Endothelial cell of umbilical vein (primary cell): ENCODE measurements around the gene ARGLU1. TPM values are rescaled to one million over a fixed set of nuclear protein-coding genes. Genes with fewer than 3 reads are reported as not detected.

ENCODE experiments used
- BruUV-seq: library from RNA; stranded (reverse); fragments of 400-500 nt; replicated peaks from 2 replicates; lab custom pipeline; 2021; lab: Mats Ljungman, UMichigan
- CTCF ChIA-PET: fragments of 300-600, 350-600 bp; sonication (Branson Sonifier 250); formaldehyde crosslinking; loops from one replicate; lab custom pipeline; 2021; ENCODE audit warnings: antibody characterized with exemption, inconsistent platforms; lab: Charles Lee
- POLR2A ChIA-PET: fragments of 300-600, 350-600 bp; sonication (Branson Sonifier 250); formaldehyde crosslinking; loops from one replicate; lab custom pipeline; 2021; ENCODE audit warnings: antibody characterized with exemption, inconsistent platforms; lab: Charles Lee
- DNase-seq: peaks from one replicate; pipeline ENCODE4 v3.0.0-alpha.2; 2011; ENCODE audit warnings: low read depth, low spot score
- FAIRE-seq: peaks from 2 replicates; lab custom pipeline; 2011; peaks lifted over from hg19 to GRCh38; lab: Jason Lieb, UNC
- H2AFZ ChIP-seq: 2 replicates; pipeline ENCODE4 v1.6.0; 2012; ENCODE audit warnings: low read depth, low read length, control low read depth, inconsistent platforms
- H3K27ac ChIP-seq: 2 replicates; pipeline ENCODE4 v1.5.1; 2011; ENCODE audit warnings: low read depth, mild to moderate bottlenecking, control low read depth, low read length, moderate library complexity; ENCODE audit not compliant: insufficient read depth
- H3K27me3 ChIP-seq, 2 experiments: 2 replicates each; pipeline versions ENCODE4 v1.6.0 to v1.6.1; 2011; ENCODE audit warnings: low read length in 2 of 2, mixed read lengths in 1 of 2; ENCODE audit not compliant: control insufficient read depth in 2 of 2, insufficient read depth in 2 of 2
- H3K36me3 ChIP-seq, 2 experiments: 2 replicates in 1 of 2; 3 replicates in 1 of 2; pipeline ENCODE4 v1.5.1; 2011; ENCODE audit warnings: low read length in 2 of 2, mild to moderate bottlenecking in 1 of 2, moderate library complexity in 1 of 2; ENCODE audit not compliant: control insufficient read depth in 2 of 2, insufficient read depth in 2 of 2; ENCODE audit errors: extremely low read depth in 1 of 2
- H3K4me1 ChIP-seq: 3 replicates; pipeline ENCODE4 v1.5.1; 2011; ENCODE audit warnings: mild to moderate bottlenecking, low read length; ENCODE audit not compliant: control insufficient read depth, insufficient read depth; ENCODE audit errors: extremely low read depth
- H3K4me2 ChIP-seq: 2 replicates; pipeline ENCODE4 v1.6.1; 2011; ENCODE audit warnings: low read length, control low read depth, mixed read lengths; ENCODE audit not compliant: insufficient read depth
- H3K4me3 ChIP-seq, 3 experiments: fragments of 200-600 bp in 1 of 3; sonication (generic), shearing (Covaris generic) in 1 of 3; replicated peaks in 1 of 3; 2 replicates each; pipeline ENCODE4 v1.5.1; 2011 to 2016; ENCODE audit warnings: control low read depth in 3 of 3, low read length in 3 of 3, mild to moderate bottlenecking in 2 of 3, inconsistent platforms in 1 of 3, low read depth in 1 of 3, moderate library complexity in 1 of 3; ENCODE audit not compliant: insufficient read depth in 1 of 3
- H3K79me2 ChIP-seq: 2 replicates; pipeline ENCODE4 v1.6.0; 2012; ENCODE audit warnings: low read length, inconsistent platforms; ENCODE audit not compliant: control insufficient read depth, insufficient read depth
- H3K9ac ChIP-seq: replicated peaks from 2 replicates; pipeline ENCODE3; 2011; ENCODE audit warnings: low read length, control low read depth; ENCODE audit not compliant: insufficient read depth; ENCODE audit errors: extremely low read depth
- H3K9me1 ChIP-seq: replicated peaks from 3 replicates; pipeline ENCODE4 v1.6.0; 2011; ENCODE audit warnings: mild to moderate bottlenecking, low read length; ENCODE audit not compliant: control insufficient read depth, insufficient read depth; ENCODE audit errors: extremely low read depth
- H3K9me3 ChIP-seq: replicated peaks from 2 replicates; pipeline ENCODE4 v1.5.1; 2012; ENCODE audit warnings: low read length, inconsistent platforms; ENCODE audit not compliant: control insufficient read depth, insufficient read depth
- H4K20me1 ChIP-seq: replicated peaks from 2 replicates; pipeline ENCODE3; 2011; ENCODE audit warnings: mild to moderate bottlenecking, low read length; ENCODE audit not compliant: control insufficient read depth, insufficient read depth; ENCODE audit errors: extremely low read depth
- EZH2 ChIP-seq: IDR thresholded peaks from 2 replicates; pipeline ENCODE4 v1.6.1; 2012; ENCODE audit warnings: borderline replicate concordance, low read depth, mild to moderate bottlenecking, moderate library complexity, low read length, inconsistent platforms; ENCODE audit not compliant: severe bottlenecking
- FOS ChIP-seq: IDR thresholded peaks from 2 replicates; pipeline ENCODE4 v1.6.1; 2011; ENCODE audit warnings: mild to moderate bottlenecking, low read length, moderate library complexity, borderline replicate concordance; ENCODE audit not compliant: insufficient read depth
- GATA2 ChIP-seq: IDR thresholded peaks from 2 replicates; pipeline ENCODE4 v1.7.0; 2011; ENCODE audit warnings: low read depth, mild to moderate bottlenecking, moderate library complexity, mixed read lengths, low read length; ENCODE audit not compliant: insufficient read length, insufficient read depth
- JUN ChIP-seq: IDR thresholded peaks from 2 replicates; pipeline ENCODE4 v1.6.1; 2011; ENCODE audit warnings: borderline replicate concordance, low read depth; ENCODE audit not compliant: insufficient read length, insufficient read depth
- MYC ChIP-seq: IDR thresholded peaks from one replicate; pipeline ENCODE4 v1.6.1; 2011; ENCODE audit warnings: mild to moderate bottlenecking, low read depth, low read length
- POLR2A ChIP-seq: IDR thresholded peaks from 2 replicates; pipeline ENCODE4 v1.6.1; 2012; ENCODE audit warnings: low read depth, mild to moderate bottlenecking, control low read depth, low read length
- POLR2AphosphoS5 ChIP-seq: IDR thresholded peaks from 2 replicates; pipeline ENCODE4 v1.6.1; 2012; ENCODE audit warnings: low read depth, mild to moderate bottlenecking, control low read depth, low read length, moderate library complexity; ENCODE audit not compliant: insufficient read depth
- dilution Hi-C: fragments of 300-500 bp; cut with MboI; formaldehyde crosslinking; loops from one replicate; pipeline ENCODE4 v1.15.0; 2019; ENCODE audit warnings: low sequenced_read_pairs; ENCODE audit not compliant: extremely low pct_ligation_motif_present
- intact Hi-C: fragments of 100-400 bp; cut with micrococcal nuclease; formaldehyde crosslinking; loops from one replicate; pipeline ENCODE4 v1.10.0; 2022
- polyA plus RNA-seq, 4 experiments: library from polyadenylated mRNA; depleted of rRNA in 3 of 4; stranded (reverse) in 3 of 4; unstranded in 1 of 4; fragments of >200 nt; gene quantifications; 2 replicates each; pipeline versions ENCODE4 v1.2.1 to v1.2.3, GENCODE V29; 2011 to 2012; ENCODE audit warnings: missing spikeins in 1 of 4
- total RNA-seq: library from RNA; stranded (reverse); gene quantifications from 2 replicates; pipeline ENCODE4 v1.2.3, GENCODE V29; 2021
- TF ChIP-seq, protein P1 (sequence below), 2 donors: IDR thresholded peaks; 1 replicate in 1 of 2; 2 replicates in 1 of 2; pipeline ENCODE4 v1.5.1; 2011; ENCODE audit warnings: low read length in 2 of 2, mild to moderate bottlenecking in 2 of 2, moderate library complexity in 2 of 2, control low read depth in 1 of 2, inconsistent platforms in 1 of 2, low read depth in 1 of 2; ENCODE audit not compliant: insufficient read depth in 1 of 2; ENCODE audit errors: extremely low read depth in 1 of 2
- TF ChIP-seq, protein P2 (sequence below): IDR thresholded peaks from 2 replicates; pipeline ENCODE4 v1.6.1; 2011; ENCODE audit not compliant: insufficient read depth, insufficient read length

Gene ARGLU1
- total and polyA plus RNA-seq, 2 donors (not counting 3 experiments of a cell fraction or from before 2014, with no cell fraction given), result 44.4 to 111 TPM

DNA sequence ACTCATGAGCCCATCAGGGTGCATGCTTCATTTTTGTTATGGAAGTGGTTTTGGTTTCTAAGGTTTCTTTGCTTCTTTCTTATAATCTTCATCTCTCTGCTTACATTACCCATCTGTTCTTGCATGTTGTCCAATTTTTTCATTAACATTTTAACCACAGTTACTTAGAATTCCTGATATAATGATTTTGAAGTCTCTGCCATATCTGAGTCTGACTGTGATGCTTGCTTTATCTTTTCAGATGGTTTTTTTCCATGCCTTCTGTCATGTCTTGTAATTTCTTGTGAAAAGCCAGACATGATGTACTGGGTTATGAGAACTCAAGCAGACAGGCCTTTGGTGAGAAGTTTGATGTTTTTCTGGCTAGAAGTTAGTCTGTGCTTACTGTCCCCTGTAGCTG is 8.0 kb upstream of the ARGLU1 start:
- dilution Hi-C loops (no loop called here), intact Hi-C loops (no loop called here)
- FAIRE-seq (no peak), DNase-seq (no peak)
- ChIA-PET CTCF (no interaction called here), POLR2A (no interaction called here)
- H3K4me1 ChIP-seq, result no peaks in the 10 kb centered on the region
- H3K27me3 ChIP-seq, result no peaks in the 10 kb centered on the region
- H3K4me2 ChIP-seq, result no peak overlapping the region
- TF ChIP-seq POLR2AphosphoS5, result no peak
- TF ChIP-seq FOS, result no peak
- TF ChIP-seq, protein P1, sequence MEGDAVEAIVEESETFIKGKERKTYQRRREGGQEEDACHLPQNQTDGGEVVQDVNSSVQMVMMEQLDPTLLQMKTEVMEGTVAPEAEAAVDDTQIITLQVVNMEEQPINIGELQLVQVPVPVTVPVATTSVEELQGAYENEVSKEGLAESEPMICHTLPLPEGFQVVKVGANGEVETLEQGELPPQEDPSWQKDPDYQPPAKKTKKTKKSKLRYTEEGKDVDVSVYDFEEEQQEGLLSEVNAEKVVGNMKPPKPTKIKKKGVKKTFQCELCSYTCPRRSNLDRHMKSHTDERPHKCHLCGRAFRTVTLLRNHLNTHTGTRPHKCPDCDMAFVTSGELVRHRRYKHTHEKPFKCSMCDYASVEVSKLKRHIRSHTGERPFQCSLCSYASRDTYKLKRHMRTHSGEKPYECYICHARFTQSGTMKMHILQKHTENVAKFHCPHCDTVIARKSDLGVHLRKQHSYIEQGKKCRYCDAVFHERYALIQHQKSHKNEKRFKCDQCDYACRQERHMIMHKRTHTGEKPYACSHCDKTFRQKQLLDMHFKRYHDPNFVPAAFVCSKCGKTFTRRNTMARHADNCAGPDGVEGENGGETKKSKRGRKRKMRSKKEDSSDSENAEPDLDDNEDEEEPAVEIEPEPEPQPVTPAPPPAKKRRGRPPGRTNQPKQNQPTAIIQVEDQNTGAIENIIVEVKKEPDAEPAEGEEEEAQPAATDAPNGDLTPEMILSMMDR (IDR thresholded peaks at IDR 0.05; ENCODE audit: extremely low read depth in 1 of 2, insufficient read depth in 1 of 2, low read depth in 1 of 2, low read length in 2 of 2), result no peak
- no peak for TF ChIP-seq MYC
- no peak for TF ChIP-seq GATA2
- H3K9me3 ChIP-seq, result no peaks in the 10 kb centered on the region
- H2AFZ ChIP-seq, result no peak overlapping the region
- BruUV-seq, result no TSS peak
- H3K9me1 ChIP-seq, result no peaks in the 10 kb centered on the region
- H3K36me3 ChIP-seq, result no peaks in the 10 kb centered on the region
- no peaks in the 10 kb centered on the region for H3K79me2 ChIP-seq
- no peaks in the 10 kb centered on the region for H4K20me1 ChIP-seq
- no peak overlapping the region for H3K4me3 ChIP-seq
- no peak overlapping the region for H3K27ac ChIP-seq
- no peak overlapping the region for H3K9ac ChIP-seq

DNA sequence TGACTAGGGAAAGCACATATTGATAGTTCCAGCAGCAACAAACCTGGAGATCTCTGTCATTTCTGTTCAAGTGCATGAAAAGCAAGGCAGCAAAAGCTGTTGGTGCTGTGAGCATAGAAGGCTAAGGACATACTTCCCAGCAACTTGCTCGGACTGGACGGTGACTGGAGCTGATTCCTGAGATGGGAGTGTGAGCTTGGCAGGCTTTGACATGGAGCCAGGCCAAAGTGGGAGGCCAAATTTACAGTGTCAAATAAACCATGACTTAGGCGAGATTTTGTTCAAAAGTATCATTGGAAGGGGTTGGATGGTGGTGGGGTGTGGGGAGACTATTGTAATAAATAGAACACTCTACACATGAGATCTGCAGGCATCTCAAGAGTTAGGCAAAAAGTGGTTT is 5.9 kb upstream of the ARGLU1 start:
- TF ChIP-seq, protein P1 (IDR thresholded peaks at IDR 0.05; ENCODE audit: extremely low read depth in 1 of 2, insufficient read depth in 1 of 2, low read depth in 1 of 2, low read length in 2 of 2), result no peak
- TF ChIP-seq, protein P2, sequence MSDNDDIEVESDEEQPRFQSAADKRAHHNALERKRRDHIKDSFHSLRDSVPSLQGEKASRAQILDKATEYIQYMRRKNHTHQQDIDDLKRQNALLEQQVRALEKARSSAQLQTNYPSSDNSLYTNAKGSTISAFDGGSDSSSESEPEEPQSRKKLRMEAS, result no peak
- TF ChIP-seq FOS, result no peak
- no peak for TF ChIP-seq JUN
- TF ChIP-seq EZH2, result no peak
- no peak for TF ChIP-seq MYC
- TF ChIP-seq GATA2, result no peak
- TF ChIP-seq POLR2A, result no peak
- TF ChIP-seq POLR2AphosphoS5, result no peak
- no peak for DNase-seq
- H3K27ac ChIP-seq, result no peak overlapping the region
- no peaks in the 10 kb centered on the region for H3K27me3 ChIP-seq
- no peak overlapping the region for H3K4me2 ChIP-seq
- H4K20me1 ChIP-seq, result no peaks in the 10 kb centered on the region
- no peak overlapping the region for H3K4me3 ChIP-seq
- no peak overlapping the region for H2AFZ ChIP-seq
- H3K9me3 ChIP-seq, result no peaks in the 10 kb centered on the region
- H3K9ac ChIP-seq, result no peak overlapping the region
- H3K9me1 ChIP-seq, result no peaks in the 10 kb centered on the region
- no peaks in the 10 kb centered on the region for H3K79me2 ChIP-seq
- BruUV-seq, result no TSS peak
- ChIA-PET CTCF (no interaction called here), POLR2A (no interaction called here)
- intact Hi-C loops (no loop called here), dilution Hi-C loops (no loop called here)
- no peaks in the 10 kb centered on the region for H3K4me1 ChIP-seq
- H3K36me3 ChIP-seq, result no peaks in the 10 kb centered on the region
- FAIRE-seq, result no peak
